Uterine smooth muscle cell (primary cell): ENCODE data around the gene C2CD2L. TPM values are rescaled to one million over a fixed set of nuclear protein-coding genes. Genes with fewer than 3 reads are reported as not detected.

ENCODE experiments used
- total RNA-seq: library from RNA; depleted of rRNA; stranded (reverse); fragments of >200 nt; gene quantifications from 2 replicates; pipeline ENCODE4 v1.2.3, GENCODE V29; 2014

C2CD2L gene
- 3.3 and 4.7 TPM in 2 replicates for total RNA-seq

DNA sequence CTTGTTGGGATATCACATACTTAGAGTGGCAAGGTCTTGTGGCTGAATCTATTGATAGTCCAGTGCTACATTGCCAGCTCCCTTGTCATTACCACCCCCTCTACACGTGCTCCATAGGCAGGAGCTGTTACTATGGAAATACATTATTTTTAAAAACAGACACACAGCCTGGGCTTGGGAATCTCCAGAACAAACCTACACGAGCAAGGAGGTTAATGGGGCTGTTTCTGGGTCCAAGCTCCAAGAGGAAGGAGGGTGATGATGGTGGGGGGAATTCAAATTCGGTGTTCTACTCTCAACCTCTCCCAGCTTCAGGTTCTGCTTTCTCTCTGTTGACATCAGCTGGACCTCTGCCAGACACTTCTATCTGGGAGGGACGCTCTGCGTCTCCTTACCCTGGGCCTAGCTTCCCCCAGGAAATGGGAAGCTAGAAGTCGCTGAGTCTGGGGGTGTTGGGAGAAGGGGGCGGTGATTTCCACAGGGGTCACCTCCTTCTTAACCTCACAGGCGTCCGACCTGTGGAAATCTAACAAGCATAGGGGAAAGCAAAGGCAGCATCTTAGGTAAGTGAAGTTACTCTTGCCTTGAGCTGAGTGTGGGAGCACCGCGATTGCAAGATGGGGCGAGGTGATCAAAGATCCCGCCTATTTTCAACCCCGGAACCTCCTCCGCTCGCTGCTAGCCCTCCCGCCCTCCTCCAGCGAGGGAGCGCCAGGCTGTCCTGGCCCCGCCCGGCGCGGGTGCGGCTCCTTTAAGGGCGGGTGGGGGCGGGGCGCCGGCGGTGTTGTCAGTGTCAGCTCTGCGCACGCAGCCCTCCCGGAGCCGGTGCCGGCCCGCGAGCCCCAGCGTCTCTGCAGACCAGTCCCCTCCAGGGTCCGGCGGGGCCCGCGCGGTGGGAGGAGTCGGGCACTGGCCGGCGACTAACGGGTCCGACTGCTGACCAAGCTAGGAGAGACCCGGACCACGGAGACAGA lies at the start of gene C2CD2L:
TSS of gene C2CD2L (plus strand) at position 781 of the 974 bp plus-strand sequence. CDS start 398 bp downstream, outside the sequence.

DNA sequence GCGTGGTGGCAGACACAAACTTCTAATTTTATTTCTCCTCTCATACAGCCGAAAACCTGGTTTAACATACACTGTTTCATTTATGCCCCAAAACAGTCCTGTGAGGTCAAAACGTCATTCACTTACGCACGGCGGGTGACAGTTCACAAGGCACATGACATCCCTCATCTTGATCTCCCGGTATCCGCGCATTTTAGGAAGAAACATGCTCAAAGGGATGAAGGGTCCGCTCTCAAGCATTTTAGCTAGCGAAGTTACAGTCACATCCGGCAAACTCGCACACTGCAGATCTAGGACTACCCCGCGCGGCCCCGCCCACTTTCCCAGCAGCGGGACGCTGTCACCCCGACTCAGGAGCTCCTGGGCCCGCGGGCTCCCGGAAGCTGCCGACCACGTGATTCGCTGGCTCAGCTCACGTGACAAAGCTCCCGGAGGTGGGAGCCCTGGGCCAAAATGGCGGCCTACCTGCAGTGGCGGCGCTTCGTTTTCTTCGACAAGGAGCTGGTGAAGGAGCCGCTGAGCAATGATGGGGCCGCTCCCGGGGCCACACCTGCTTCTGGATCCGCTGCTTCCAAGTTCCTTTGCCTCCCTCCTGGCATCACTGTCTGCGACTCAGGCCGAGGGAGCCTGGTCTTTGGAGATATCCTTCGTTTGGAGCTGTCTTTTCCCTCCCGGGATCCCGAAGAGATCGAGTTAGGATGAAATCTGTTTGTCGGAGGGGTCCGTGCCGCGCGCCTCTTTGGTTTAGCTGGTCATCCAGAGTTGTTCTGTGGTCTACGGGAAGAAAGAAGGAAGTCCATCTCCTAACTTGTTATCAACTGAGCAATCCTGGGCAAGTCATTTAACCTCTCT lies 39.5 kb upstream of the C2CD2L start, which contains the start of gene VPS11:
TSS of gene VPS11 (plus strand) at position 448 of the 852 bp plus-strand sequence. CDS start at position 454, 6 bp downstream.

GRCh38 chr11:119084663-119085436 lies 22.3 kb upstream of the C2CD2L start, which contains the start of gene HMBS:
HMBS (plus strand) TSS chr11:119084881; CDS start chr11:119085034, 153 bp downstream.

DNA sequence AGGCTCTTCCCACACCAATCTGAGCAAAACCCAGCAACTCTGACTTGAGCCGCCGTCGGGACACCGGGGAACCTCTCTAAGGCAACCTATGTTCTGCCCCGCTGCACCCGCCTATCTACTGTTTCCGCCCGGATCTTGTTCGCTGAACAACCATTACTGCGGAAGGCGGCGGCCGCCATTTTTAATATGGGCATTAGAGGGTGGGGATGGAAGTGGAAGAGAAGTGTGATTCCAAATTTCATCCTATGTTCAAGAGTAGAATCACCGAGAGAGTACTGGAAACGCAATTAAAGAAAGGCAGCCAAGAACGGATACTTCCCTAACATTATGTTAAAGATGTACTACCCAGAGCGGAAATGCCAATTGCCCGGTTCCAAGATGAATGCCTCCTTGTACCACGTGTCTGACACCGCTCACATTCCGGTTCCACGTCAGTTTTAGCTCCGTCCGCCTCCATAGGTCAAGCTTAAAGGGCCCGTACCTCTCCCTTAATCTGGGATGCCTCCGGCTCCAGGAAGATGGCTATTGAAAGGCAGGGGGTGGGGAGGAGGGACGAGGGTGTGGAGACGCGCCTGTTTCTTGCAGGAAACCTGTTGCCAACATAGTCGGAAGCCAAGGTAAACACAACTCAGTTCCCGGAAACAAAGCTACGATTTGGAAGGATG lies 5.3 kb upstream of the C2CD2L start, which contains the start of gene DPAGT1:
TSS of gene DPAGT1 (minus strand) at position 95 of the 665 bp plus-strand sequence. CDS start 198 bp downstream, outside the sequence.

DNA sequence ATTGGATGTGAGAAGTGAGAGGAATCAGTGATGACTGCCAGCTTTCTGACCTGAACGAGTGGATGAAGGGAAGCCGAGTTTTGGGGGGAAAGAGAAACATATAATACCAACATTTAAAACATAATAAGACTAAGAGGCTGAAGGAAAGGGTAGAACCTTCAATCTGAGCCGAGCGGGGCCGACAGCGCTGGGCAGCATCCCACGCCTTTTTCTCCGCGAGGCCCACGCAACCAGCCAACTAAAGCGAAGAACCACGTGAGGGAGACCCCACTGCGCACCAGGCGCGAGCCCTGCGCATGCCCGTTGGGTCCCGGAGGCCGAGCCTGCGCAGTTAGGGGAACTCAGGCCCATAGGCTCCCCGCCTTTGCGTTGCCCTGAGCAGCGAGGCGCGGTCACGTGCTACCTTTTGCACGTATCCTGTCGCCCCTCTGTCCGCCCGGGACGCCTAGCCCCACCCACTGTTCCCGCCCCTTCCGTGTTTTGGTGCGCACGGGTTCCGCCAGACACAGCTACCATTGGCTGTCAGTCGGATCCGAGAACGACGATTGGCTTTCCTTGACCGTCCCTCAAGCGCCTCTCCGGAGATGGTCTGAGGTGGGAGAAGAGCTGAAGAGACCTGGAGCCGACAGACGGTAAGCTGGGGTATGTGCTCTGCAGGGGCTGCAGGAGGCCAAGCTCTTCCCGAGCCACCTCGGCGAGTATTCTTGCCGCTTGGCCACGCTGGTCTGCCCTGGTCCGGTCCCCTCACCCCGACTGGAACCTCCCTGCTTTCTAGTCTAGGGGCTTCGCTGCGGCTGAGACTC lies 14.1 kb downstream of the C2CD2L start, which contains the start of gene HINFP:
TSS of gene HINFP (plus strand) at position 573 of the 803 bp plus-strand sequence. CDS start 5,365 bp downstream, outside the sequence.

GRCh38 chr11:119149018-119149785 lies 42.1 kb downstream of the C2CD2L start, which contains the start of gene ABCG4:
ABCG4 (plus strand) TSS chr11:119149052; CDS start chr11:119149966, 914 bp downstream.

Other genes starting within 250 kb of the C2CD2L start
- gene CXCR5, start 223.5 kb upstream of the C2CD2L start, total RNA-seq, result not detected in 2 replicates
- gene BCL9L, start 181.4 kb upstream of the C2CD2L start, total RNA-seq, result 15.9 and 17.7 TPM in 2 replicates
- gene UPK2, start 151.0 kb upstream of the C2CD2L start, total RNA-seq, result not detected in 2 replicates
- gene FOXR1, start 135.6 kb upstream of the C2CD2L start, total RNA-seq, result not detected in 2 replicates
- gene CENATAC, start 109.2 kb upstream of the C2CD2L start, total RNA-seq, result 30.7 and 39.7 TPM in 2 replicates
- gene RPS25, start 89.0 kb upstream of the C2CD2L start, total RNA-seq, result 898 and 970 TPM in 2 replicates
- gene TRAPPC4, start 88.6 kb upstream of the C2CD2L start, total RNA-seq, result 84.5 and 96.3 TPM in 2 replicates
- 13.7 and 14.7 TPM in 2 replicates for gene SLC37A4, start 76.5 kb upstream of the C2CD2L start, total RNA-seq
- gene HYOU1, start 50.1 kb upstream of the C2CD2L start, total RNA-seq, result 205 and 414 TPM in 2 replicates
- gene VPS11, start 39.5 kb upstream of the C2CD2L start, total RNA-seq, result 30.1 and 31.1 TPM in 2 replicates
- 16.0 and 22.8 TPM in 2 replicates for gene HMBS, start 22.5 kb upstream of the C2CD2L start, total RNA-seq
- gene DPAGT1, start 5.5 kb upstream of the C2CD2L start, total RNA-seq, result 15.3 and 28.6 TPM in 2 replicates
- 12.4 and 17.2 TPM in 2 replicates for gene HINFP, start 14.2 kb downstream of the C2CD2L start, total RNA-seq
- gene ABCG4, start 41.7 kb downstream of the C2CD2L start, total RNA-seq, result under 0.01 and 0.12 TPM in 2 replicates
- gene NLRX1, start 61.4 kb downstream of the C2CD2L start, total RNA-seq, result 9.6 and 15.2 TPM in 2 replicates
- not detected in 2 replicates for gene NHERF4, start 78.1 kb downstream of the C2CD2L start, total RNA-seq
- 11.0 and 11.4 TPM in 2 replicates for gene CBL, start 99.0 kb downstream of the C2CD2L start, total RNA-seq
- 20.5 and 27.0 TPM in 2 replicates for gene MCAM, start 209.8 kb downstream of the C2CD2L start, total RNA-seq
- gene RNF26, start 227.2 kb downstream of the C2CD2L start, total RNA-seq, result 7.2 and 8.4 TPM in 2 replicates
- 3.5 and 15.2 TPM in 2 replicates for gene C1QTNF5, start 233.5 kb downstream of the C2CD2L start, total RNA-seq
- gene MFRP, start 239.4 kb downstream of the C2CD2L start, total RNA-seq, result not detected in 2 replicates